OCI-LY7 (cell line): ENCODE data around the gene CACNG5.

Experiments used
- CTCF ChIP-seq: fragments of 200-600 bp; sonication (generic); conservative IDR thresholded peaks from 2 replicates; pipeline ENCODE4 v1.5.1; 2014; ENCODE audit warnings: mild to moderate bottlenecking, antibody characterized with exemption, low read length, moderate library complexity, mixed read lengths
- EZH2phosphoT487 ChIP-seq: fragments of 200-600 bp; sonication (generic); IDR thresholded peaks from 2 replicates; pipeline ENCODE4 v1.6.1; 2018; ENCODE audit warnings: low read depth, borderline replicate concordance, mild to moderate bottlenecking, mixed run types, antibody characterized with exemption, low read length, moderate library complexity, mixed read lengths

- TF ChIP-seq CTCF (no peak), EZH2phosphoT487 (no peak)
Measured at GRCh38 chr17:66814026-66814425, 20.9 kb upstream of the CACNG5 start.
